Measurements from ENCODE around the gene MSTN. TPM values are rescaled to one million over a fixed set of nuclear protein-coding genes. Genes with fewer than 3 reads are reported as not detected.

The MSTN gene
- polyA plus RNA-seq, 1 donor from 2014 or later = 1.2 TPM

GRCh38 chr2:190043441-190043840, 19.1 kb downstream of the MSTN start:
- Histone ChIP-seq H3K79me2 (replicated peaks; ENCODE audit: insufficient read depth, low read length) (no peaks in the 10 kb centered on the region), H3K4me2 (ENCODE audit: low read length) (no peak overlapping the region), H4K20me1 (ENCODE audit: insufficient read depth) (no peaks in the 10 kb centered on the region)

GRCh38 chr2:190036071-190036470, 26.5 kb downstream of the MSTN start:
- Histone ChIP-seq H3K27ac (ENCODE audit: low read length) (no peak overlapping the region), H3F3A (ENCODE audit: insufficient read depth, low read length, poor library complexity, severe bottlenecking) (no peaks in the 10 kb centered on the region), H3K9me3 (ENCODE audit: low read length) (no peaks in the 10 kb centered on the region), H3K79me2 (replicated peaks; ENCODE audit: insufficient read depth, low read length) (no peaks in the 10 kb centered on the region), H2AFZ (ENCODE audit: low read depth, low read length) (no peak overlapping the region), H3K9me2 (ENCODE audit: insufficient read depth, low read length) (no peaks in the 10 kb centered on the region), H3K27me3 (ENCODE audit: insufficient read depth, low read depth, low read length) (no peaks in the 10 kb centered on the region), H3K9ac (ENCODE audit: low read length) (no peak overlapping the region), H3K4me3 (ENCODE audit: low read length) (no peak overlapping the region), H4K20me1 (ENCODE audit: insufficient read depth) (no peaks in the 10 kb centered on the region), H3K36me3 (ENCODE audit: insufficient read depth, low read length) (no peaks in the 10 kb centered on the region), H3K4me2 (ENCODE audit: low read length) (no peak overlapping the region)
- TF ChIP-seq REST (IDR thresholded peaks at IDR 0.05; ENCODE audit: borderline replicate concordance) = no peak
- TF ChIP-seq TAF1 (IDR thresholded peaks at IDR 0.05; ENCODE audit: low read depth) = no peak
- no peak for TF ChIP-seq MXI1 (conservative IDR thresholded peaks at IDR 0.05; ENCODE audit: poor library complexity, severe bottlenecking)
- TF ChIP-seq POLR2AphosphoS5 (IDR thresholded peaks at IDR 0.05) = no peak
- no peak for TF ChIP-seq CTCF (IDR thresholded peaks at IDR 0.05; ENCODE audit: poor library complexity, severe bottlenecking)
- TF ChIP-seq SMC3 (conservative IDR thresholded peaks at IDR 0.05; ENCODE audit: poor library complexity) = no peak
- TF ChIP-seq RAD21 (conservative IDR thresholded peaks at IDR 0.05) = no peak

More at GRCh38 chr2:190043441-190043840, 19.1 kb downstream of the MSTN start:
- no peaks in the 10 kb centered on the region for H3K9me3 ChIP-seq (ENCODE audit: low read length)
- no peak overlapping the region for H3K9ac ChIP-seq (ENCODE audit: low read length)
- no peaks in the 10 kb centered on the region for H3K9me2 ChIP-seq (ENCODE audit: insufficient read depth, low read length)
- H3K4me3 ChIP-seq (ENCODE audit: low read length) = no peak overlapping the region
- H3K27me3 ChIP-seq (ENCODE audit: insufficient read depth, low read depth, low read length) = no peaks in the 10 kb centered on the region
- TF ChIP-seq MXI1 (conservative IDR thresholded peaks at IDR 0.05; ENCODE audit: poor library complexity, severe bottlenecking) (no peak), POLR2AphosphoS5 (IDR thresholded peaks at IDR 0.05) (no peak), CTCF (IDR thresholded peaks at IDR 0.05; ENCODE audit: poor library complexity, severe bottlenecking) (no peak), SMC3 (conservative IDR thresholded peaks at IDR 0.05; ENCODE audit: poor library complexity) (no peak), EZH2 (IDR thresholded peaks at IDR 0.05; ENCODE audit: borderline replicate concordance, insufficient read depth, low read length, poor library complexity, severe bottlenecking) (no peak), RAD21 (conservative IDR thresholded peaks at IDR 0.05) (no peak), TAF1 (IDR thresholded peaks at IDR 0.05; ENCODE audit: low read depth) (no peak), REST (IDR thresholded peaks at IDR 0.05; ENCODE audit: borderline replicate concordance) (no peak), EP300 (conservative IDR thresholded peaks at IDR 0.05; ENCODE audit: poor library complexity, severe bottlenecking) (no peak)
- H2AFZ ChIP-seq (ENCODE audit: low read depth, low read length) = no peak overlapping the region
- H3K27ac ChIP-seq (ENCODE audit: low read length) = no peak overlapping the region
- no peaks in the 10 kb centered on the region for H3K36me3 ChIP-seq (ENCODE audit: insufficient read depth, low read length)
- H3F3A ChIP-seq (ENCODE audit: insufficient read depth, low read length, poor library complexity, severe bottlenecking) = no peaks in the 10 kb centered on the region

Data from neural cell (in vitro differentiated cells).